ENCODE measurements around the gene GABRG3.

The GABRG3 gene

GRCh38 chr15:27065151-27065550 is 94.2 kb downstream of the GABRG3 start:
- DNase-seq (ENCODE audit: low spot score) = no peak

GRCh38 chr15:27065785-27066184 is 94.8 kb downstream of the GABRG3 start:
- no peak for DNase-seq (ENCODE audit: low spot score)

DNA sequence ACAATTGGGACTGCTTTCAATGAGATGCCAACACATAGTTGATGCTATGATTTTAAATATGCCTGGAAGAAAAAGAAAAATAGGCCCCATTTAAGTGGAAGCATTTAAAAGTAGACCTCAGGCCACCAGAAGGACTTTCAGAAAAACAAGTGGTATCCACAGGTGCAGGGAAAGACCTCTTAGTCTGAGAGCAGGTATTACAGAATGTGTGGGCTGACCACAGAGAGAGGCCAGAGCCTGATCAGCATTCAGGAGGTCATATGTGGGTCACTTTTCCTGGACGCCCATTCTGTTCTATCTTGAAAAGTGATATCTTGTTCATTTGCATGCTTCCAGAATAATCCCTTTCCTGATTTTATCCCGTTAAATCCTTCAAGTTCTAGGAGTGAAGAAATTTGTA is 95.5 kb downstream of the GABRG3 start:
- DNase-seq (ENCODE audit: low spot score) = no peak

DNA sequence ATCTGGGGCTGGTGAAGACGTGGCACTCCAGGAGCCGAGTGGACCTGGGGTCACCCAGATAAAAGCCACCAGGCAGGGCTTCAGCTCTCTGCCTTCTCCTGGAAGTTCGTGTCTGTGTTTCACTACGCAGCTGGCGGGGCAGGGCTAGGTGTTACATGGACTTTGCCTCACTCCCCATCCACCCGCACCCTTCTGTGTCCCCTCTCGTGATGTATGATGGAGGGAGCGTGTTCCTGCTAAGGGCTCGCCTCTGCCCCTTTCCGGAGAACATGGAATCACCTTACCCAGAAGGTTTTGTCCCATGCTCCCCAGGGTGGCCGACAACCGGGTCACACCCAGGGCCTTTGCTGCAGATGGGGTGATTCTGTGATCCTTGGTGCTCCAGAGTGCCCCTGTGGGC is 96.2 kb downstream of the GABRG3 start:
- no peak for DNase-seq (ENCODE audit: low spot score)

DNA sequence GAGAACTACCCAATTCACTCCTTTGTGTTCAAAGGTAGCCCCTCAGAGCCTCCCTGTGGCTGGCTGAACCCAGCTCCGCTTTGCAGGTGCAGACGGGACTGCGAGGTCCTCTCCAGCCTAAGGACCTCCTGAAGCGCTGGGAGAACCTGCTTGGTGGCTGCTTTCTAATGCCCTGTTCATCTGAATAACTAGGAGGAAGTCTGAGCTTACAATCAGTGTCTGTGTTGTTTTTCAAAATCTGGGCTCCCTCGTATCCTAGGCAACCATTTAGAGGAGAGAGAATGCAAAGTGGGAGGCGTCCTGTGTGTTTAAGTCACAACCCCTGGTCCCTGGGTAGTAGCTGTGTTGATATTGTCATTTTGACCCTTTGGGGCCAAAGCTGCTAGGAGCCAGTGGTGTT is 99.9 kb downstream of the GABRG3 start:
- DNase-seq (ENCODE audit: low spot score) = no peak

GRCh38 chr15:27074179-27074578 is 103.2 kb downstream of the GABRG3 start:
- no peak for DNase-seq (ENCODE audit: low spot score)

GRCh38 chr15:27077790-27078189 is 106.8 kb downstream of the GABRG3 start:
- DNase-seq (ENCODE audit: low spot score) = no peak

DNA sequence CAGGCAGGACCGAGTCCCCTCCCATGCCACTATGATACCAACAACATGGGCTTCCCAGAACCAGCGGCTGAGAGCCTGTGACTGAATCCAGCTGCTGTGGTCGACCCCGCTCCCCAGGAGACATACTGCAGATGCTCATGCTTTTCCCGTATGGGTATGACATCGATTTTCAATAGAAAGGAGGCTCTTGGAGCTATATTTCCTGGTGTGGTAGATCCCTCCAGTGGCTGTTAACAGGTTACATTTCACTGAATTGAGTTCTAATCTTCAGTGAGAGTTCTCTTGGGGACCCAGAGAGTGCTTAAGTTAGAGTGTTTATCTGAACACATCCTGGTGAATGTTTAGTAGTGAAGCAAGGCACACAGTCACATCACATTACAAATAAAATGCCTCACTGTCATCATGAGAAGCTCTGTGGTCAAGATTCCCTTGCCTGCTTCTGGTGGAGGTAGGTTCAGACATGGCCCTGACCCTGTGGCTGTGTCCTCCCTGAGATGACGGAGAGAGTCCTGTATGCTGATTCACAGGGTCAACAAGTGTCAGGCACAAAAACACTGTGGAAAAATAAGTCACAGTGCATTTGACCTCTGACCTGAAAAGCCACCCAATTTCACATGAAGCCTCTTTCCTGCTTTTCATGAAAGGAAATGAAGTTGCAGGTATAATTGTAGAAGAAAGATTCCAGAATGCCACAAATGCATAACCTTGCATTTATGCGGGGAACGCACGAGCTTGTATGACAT is 110.9 kb downstream of the GABRG3 start:
- DNase-seq (ENCODE audit: low spot score) = no peak

DNA sequence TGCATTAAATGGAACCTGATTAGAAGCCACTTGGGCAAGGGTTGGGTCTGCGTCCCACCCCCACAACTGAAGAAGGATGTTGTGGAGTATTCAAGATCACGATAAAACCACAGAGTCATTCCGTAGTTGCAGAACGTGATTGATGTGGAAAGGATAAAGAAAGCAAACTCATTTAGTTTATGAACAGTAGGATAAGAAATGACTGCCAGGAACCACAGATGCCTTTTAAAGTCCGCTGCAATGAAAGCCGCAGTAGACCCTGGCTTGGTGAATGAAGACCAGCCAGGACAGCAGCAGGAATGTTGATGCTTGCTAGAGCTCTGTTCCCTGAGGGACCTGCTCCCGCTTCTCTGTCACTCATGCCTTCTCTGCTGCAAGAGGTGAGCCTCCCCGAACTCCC is 111.5 kb downstream of the GABRG3 start:
- DNase-seq (ENCODE audit: low spot score) = no peak

- no peak for DNase-seq (ENCODE audit: low spot score)
These were observed 113.9 kb downstream of the GABRG3 start for GRCh38 chr15:27084844-27085243.

DNA sequence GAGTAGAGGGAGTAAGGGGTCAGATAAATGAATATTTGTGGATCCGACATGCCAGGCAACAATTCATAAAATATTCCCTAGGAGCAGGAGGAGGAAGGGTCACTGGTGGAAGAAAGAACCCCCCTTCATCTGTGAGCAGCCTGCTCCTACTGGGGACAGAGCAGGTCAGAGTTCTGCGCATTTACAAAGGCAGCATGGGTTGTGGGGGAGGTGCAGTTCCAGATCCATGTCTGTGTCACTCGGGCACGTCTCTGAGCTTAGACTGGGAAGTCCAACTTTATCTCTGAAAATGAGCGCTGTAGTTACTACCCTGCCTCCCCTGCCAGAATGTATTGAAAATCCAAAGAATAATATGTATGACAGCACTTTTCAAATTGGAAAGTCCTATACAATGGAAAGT is 115.2 kb downstream of the GABRG3 start:
- no peak for DNase-seq (ENCODE audit: low spot score)

GRCh38 chr15:27086805-27087204 is 115.8 kb downstream of the GABRG3 start:
- no peak for DNase-seq (ENCODE audit: low spot score)

DNA sequence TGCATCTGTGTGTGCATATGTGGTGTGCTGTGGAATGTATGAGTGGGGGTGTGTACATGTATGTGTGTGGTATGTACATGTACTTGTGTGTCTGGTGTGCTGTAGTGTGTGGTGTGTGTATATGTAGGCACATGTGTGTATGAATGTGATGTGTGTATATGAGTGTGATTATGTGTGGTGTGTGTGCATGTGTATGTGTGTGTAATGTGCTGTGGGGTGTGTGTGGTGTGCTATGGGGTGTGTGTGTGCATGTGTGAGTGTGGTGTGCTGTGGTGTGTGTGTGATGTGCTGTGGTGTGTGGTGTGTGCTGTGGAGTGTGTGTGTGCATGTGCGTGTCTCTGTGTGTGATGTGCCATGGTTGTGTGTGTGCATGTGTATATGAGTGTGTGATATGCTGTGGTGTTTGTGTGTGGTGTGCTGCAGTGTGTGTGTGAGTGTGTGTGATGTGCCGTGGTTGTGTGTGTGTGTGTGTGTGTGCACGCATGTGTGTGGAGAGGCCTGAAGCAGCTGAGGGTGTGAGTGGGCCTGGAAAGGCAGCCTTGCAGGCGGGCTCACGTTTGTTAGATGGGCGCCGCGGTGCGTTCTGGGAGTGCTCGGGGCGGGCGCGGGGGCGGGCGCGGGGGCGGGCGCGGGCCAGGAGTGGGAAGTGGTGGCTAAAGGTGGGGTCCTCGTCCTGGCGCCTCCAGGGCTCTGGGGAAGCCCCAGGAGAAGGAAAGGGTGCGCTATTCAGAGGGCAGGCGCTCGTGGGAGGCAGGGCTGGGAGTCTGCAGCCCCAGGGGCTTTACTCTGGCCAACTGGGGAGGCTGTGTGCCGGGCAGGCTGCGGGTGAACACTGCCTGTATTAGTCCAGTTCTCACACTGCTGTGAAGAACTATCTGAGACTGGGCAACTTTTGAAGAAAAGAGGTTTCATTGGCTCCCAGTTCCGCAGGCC is 116.9 kb downstream of the GABRG3 start:
- no peak for DNase-seq (ENCODE audit: low spot score)

DNA sequence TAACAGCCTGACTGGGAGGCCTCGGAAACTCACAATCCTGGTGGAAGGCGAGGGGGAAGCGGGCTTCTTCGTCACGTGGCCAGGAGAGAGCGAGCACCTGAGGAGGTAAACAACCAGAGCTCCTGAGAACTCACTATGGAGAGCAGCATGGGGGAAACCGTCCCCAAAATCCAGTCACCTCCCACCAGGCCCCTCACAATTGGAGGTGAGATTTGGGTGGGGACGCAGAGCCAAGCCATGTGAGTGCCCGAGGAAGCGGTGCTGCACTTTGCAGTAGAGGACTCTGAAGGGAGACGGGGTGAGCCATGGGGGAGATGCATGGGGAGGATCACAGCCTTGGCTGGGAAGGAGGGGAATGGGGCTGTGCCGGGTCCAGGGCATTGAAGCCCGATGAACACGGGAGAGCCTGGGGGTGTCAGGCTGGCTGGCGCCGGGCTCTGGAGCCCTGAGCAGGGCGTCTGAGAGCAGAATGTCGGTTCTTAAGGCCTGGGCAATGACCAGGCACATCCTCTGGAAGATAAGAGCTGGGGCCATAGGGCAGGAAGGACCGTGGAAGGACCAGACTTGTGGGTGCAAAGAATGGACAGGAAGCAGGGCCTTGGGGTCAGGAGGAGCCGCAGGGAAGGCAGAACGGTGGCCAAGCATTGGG is 117.7 kb downstream of the GABRG3 start:
- DNase-seq (ENCODE audit: low spot score) = no peak

GRCh38 chr15:27089233-27089586 is 118.2 kb downstream of the GABRG3 start:
- DNase-seq (ENCODE audit: low spot score) = no peak

GRCh38 chr15:27089676-27090075 is 118.7 kb downstream of the GABRG3 start:
- no peak for DNase-seq (ENCODE audit: low spot score)

DNA sequence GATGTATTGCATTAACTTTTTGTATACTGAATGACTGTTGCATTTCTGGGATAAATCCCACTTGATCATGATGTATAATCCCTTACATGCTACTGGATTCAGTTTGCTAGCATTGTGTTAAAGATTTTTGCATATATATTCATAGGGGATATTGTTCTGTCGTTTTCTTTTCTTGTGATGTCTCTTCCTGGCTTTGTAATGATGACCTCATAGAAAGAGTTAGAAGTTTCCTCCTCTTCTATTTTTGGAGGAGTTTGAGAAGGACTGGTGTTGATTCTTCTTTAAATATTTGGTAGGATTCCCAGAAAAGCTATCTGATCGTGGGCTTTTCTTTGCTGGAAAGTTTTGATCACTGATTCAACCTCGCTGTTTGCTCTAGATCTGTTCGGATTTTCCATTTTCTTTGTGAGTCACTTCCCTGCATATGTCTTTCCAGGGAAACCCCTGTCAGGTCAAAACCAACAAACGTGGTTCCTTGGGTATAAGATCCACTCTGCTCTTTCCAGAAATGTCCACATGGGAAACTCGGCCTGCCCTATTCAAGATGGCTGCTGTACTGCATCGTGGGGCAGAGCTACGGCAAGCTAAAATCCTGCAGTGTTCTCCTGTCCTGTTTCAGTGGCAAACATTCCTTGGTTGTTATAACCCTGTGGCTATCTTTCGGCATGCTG is 120.4 kb downstream of the GABRG3 start:
- no peak for DNase-seq (ENCODE audit: low spot score)

DNA sequence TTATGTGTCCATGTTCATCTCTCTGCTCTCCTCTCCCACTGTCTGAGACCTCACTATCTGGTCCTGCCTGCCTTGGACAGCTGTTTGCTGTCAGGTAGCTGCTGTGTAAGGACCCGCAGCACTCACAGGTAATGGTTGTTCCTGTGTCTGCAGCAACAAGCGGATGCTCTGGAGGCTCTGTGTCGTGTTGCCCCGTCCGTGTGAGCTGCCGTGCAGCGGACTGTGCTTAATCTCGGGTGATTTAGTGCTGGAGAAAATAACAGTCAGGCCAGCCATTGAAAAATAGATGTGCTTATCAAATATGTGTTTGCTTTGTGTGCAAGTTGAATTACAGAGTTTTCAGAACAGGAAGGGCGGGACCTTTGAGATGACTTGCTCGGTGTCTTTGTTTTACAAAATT is 121.4 kb downstream of the GABRG3 start:
- DNase-seq (ENCODE audit: low spot score) = no peak

- no peak for DNase-seq (ENCODE audit: low spot score)
These were observed 123.3 kb downstream of the GABRG3 start for GRCh38 chr15:27094235-27094634.

DNA sequence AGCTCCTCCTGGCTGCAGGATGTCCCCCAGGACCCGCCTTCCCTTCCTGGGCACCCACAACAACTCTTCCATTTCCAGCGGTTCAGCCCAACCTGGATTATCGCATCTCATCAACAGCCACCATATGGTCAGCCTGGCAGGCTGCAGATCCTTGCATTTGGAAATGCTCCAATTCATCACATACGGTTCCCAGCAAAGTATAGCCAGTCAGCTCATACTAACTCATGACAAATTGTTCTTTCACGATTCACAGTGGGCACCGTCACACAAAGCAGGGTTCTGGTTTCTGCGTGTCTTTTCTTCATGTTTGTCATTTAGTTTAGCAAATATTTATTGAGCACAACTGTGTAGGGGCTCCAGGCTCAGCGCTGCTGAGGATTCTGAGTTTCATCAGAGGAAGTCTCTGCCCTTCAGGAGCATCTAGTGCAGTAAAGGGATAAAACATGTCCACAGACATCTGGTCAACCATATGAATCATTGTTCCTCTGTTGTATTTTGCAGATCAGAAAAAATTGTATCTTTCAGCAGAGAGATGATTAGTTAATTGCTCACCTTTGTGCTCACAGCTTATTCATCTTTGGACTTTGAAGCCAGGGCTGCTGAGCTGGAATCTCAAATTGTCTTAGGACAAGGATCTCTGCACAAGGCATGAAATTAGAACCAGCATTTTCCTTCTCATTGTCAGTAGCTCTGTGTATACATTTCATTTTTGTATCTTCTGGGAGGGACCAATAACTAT is 125.1 kb downstream of the GABRG3 start:
- no peak for DNase-seq (ENCODE audit: low spot score)

- no peak for DNase-seq (ENCODE audit: low spot score)
These were observed 126.5 kb downstream of the GABRG3 start for GRCh38 chr15:27097506-27097905.

GRCh38 chr15:27101982-27102381 is 131.0 kb downstream of the GABRG3 start:
- peak; percentile 7 for DNase-seq (ENCODE audit: low spot score)
